ENCODE data around the gene FRS2.

The FRS2 gene

DNA sequence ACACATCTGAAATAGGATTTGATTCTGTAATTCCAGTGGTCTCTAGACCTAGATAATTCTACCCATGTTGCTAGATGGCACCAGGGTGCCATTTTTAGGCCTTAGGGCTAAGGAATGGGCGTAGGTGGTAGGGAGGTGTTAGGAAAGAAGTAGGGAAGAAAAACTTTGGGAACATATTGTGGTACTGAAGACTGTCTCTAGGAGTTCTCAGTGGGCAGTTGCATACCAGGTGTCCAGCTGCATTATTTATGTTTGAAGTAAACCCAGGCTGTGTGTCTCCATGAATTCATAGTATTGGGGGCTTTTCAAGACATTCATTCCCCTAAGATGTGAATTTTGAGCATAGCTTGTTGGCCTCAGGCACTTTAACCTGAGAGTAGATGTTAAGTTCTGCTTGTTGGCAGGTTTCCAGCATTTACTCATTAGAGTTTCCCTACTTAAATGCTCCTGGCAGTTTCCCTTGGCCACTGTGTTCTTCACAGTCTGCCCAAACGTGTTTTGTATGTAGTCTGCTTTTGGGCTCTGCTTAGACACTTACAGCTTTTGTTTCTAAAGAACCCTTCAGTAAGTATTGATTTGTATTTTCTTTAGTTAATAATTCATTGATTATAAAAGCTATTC is 83.5 kb downstream of the FRS2 start:
- H3K27me3 ChIP-seq (ENCODE audit: control insufficient read depth, insufficient read depth, low read length), result no peaks in the 10 kb centered on the region
- peaks cover 6% of the 10 kb centered on the region for H3K4me1 ChIP-seq (ENCODE audit: control insufficient read depth, insufficient read depth, low read length)
- H3K9ac ChIP-seq (ENCODE audit: low read length), result no peak overlapping the region
- H3K4me3 ChIP-seq (ENCODE audit: low read length), result no peak overlapping the region
- no peaks in the 10 kb centered on the region for H3K36me3 ChIP-seq (ENCODE audit: control insufficient read depth, insufficient read depth, low read length)
- H3K27ac ChIP-seq (ENCODE audit: low read depth, low read length), result no peak overlapping the region

DNA sequence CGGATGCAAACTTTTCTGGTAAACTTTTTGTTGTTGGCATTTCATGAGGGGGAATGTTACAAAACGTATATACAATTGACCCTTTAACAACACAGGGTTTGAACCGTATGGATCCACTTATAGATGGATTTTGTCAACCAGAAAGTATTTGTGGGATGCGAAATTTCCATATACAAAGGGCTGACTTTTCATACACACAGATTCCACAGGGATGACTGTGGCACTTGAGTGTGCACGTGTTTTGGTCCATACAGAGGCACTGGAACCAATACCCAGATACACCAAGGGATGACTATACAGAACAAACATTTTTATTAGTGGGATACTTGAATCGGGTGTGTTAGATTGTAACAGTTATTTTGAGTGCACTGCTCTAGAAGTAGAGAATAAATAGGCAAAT is 85.3 kb downstream of the FRS2 start:
- H3K9ac ChIP-seq (ENCODE audit: low read length), result no peak overlapping the region
- H3K36me3 ChIP-seq (ENCODE audit: control insufficient read depth, insufficient read depth, low read length), result no peaks in the 10 kb centered on the region
- H3K27ac ChIP-seq (ENCODE audit: low read depth, low read length), result peak overlapping the region; percentile 22
- H3K4me3 ChIP-seq (ENCODE audit: low read length), result no peak overlapping the region
- H3K27me3 ChIP-seq (ENCODE audit: control insufficient read depth, insufficient read depth, low read length), result no peaks in the 10 kb centered on the region
- H3K4me1 ChIP-seq (ENCODE audit: control insufficient read depth, insufficient read depth, low read length), result peaks cover 6% of the 10 kb centered on the region

DNA sequence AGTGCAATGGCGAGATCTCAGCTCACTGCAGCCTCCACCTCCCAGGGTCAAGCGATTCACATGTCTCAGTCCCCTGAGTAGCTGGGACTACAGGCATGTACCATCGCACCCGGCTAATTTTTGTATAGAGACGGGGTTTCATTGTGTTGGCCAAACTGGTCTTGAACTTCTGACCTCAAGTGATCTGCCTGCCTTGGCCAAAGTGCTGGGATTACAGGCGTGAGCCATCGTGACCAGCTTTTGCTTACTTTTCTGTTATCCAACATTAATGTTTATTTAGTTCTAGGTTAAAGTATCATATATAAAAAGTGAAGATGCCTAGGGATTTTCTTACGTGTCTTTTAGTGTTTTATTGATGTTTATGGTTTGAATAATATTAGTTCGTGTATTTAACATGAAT is 86.2 kb downstream of the FRS2 start:
- no peak overlapping the region for H3K4me3 ChIP-seq (ENCODE audit: low read length)
- H3K27ac ChIP-seq (ENCODE audit: low read depth, low read length), result no peak overlapping the region
- H3K36me3 ChIP-seq (ENCODE audit: control insufficient read depth, insufficient read depth, low read length), result no peaks in the 10 kb centered on the region
- H3K9ac ChIP-seq (ENCODE audit: low read length), result no peak overlapping the region
- H3K27me3 ChIP-seq (ENCODE audit: control insufficient read depth, insufficient read depth, low read length), result no peaks in the 10 kb centered on the region
- H3K4me1 ChIP-seq (ENCODE audit: control insufficient read depth, insufficient read depth, low read length), result peaks cover 6% of the 10 kb centered on the region

DNA sequence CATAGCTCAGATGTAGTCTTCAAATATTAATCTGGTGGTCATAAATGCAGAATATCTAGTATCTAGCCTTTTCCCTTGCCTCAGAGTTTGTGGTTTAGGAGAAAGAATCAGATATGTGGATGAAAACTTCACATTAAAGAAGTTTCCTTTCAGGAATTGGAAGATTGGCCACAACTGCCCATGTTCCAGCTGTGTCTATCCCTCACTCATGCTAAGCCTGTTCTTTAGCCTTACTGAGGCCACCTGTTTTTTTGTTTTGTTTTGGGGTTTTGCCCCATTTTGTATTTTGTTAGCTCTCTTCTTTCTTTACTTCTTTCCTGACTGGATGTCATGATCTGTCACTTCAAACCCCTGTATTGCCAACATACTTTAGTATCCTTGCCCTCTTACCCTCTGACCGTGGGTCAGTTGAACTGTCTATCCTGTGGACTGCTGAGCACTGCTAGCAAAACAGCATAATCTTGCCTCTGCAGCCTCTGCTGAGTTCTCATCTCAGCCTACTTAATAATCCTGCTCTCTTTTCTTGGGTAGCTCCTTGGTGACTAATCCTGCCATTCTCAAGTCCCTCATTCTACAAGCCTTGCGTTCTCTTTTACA is 93.1 kb downstream of the FRS2 start:
- H3K27me3 ChIP-seq (ENCODE audit: control insufficient read depth, insufficient read depth, low read length), result no peaks in the 10 kb centered on the region
- no peak overlapping the region for H3K4me3 ChIP-seq (ENCODE audit: low read length)
- H3K27ac ChIP-seq (ENCODE audit: low read depth, low read length), result no peak overlapping the region
- no peak overlapping the region for H3K9ac ChIP-seq (ENCODE audit: low read length)
- H3K36me3 ChIP-seq (ENCODE audit: control insufficient read depth, insufficient read depth, low read length), result peaks cover 7% of the 10 kb centered on the region
- H3K4me1 ChIP-seq (ENCODE audit: control insufficient read depth, insufficient read depth, low read length), result no peaks in the 10 kb centered on the region

DNA sequence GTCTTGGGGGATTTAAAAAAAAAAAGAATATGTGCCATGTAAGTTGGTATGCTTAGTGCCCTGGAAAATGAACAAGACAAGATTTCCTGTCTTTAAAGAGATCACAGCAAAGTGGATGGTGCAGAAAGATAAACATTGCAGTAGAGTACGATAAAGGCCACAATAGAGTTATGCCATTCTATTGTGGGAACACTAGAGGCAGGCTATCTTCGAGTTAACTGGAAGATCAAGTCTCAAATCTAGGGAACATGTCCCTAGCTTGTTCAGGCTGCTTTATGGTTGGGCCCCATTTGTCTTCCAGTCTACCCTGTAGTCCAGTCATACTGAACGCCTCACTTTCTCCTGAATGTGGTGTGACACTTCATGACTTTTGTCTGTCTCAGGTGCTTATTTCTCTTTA is 96.4 kb downstream of the FRS2 start:
- Histone ChIP-seq H3K27me3 (ENCODE audit: control insufficient read depth, insufficient read depth, low read length) (no peaks in the 10 kb centered on the region), H3K27ac (ENCODE audit: low read depth, low read length) (no peak overlapping the region), H3K4me1 (ENCODE audit: control insufficient read depth, insufficient read depth, low read length) (no peaks in the 10 kb centered on the region), H3K36me3 (ENCODE audit: control insufficient read depth, insufficient read depth, low read length) (peaks cover 11% of the 10 kb centered on the region), H3K4me3 (ENCODE audit: low read length) (no peak overlapping the region), H3K9ac (ENCODE audit: low read length) (no peak overlapping the region)

DNA sequence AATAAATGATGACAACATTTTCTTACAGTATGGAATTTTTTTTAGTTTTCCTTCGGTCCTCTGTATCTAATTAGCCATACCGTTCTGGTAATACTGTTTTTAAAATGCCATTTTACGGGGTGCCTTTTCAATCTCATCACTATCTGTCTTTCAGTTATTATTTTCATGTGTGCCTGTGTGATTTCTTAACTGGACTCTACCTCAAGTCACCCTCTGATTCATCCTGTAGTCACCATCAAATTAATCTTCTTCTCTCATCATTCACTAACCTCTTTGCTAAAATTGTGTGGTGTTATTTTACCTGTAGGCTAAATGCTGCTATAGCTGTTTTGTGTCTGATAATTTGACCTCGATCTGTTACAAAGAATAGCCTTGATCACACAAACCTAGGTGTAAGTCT is 99.0 kb downstream of the FRS2 start:
- H3K36me3 ChIP-seq (ENCODE audit: control insufficient read depth, insufficient read depth, low read length), result peaks cover 15% of the 10 kb centered on the region
- no peak overlapping the region for H3K27ac ChIP-seq (ENCODE audit: low read depth, low read length)
- H3K27me3 ChIP-seq (ENCODE audit: control insufficient read depth, insufficient read depth, low read length), result no peaks in the 10 kb centered on the region
- H3K4me3 ChIP-seq (ENCODE audit: low read length), result no peak overlapping the region
- H3K4me1 ChIP-seq (ENCODE audit: control insufficient read depth, insufficient read depth, low read length), result no peaks in the 10 kb centered on the region
- H3K9ac ChIP-seq (ENCODE audit: low read length), result no peak overlapping the region

DNA sequence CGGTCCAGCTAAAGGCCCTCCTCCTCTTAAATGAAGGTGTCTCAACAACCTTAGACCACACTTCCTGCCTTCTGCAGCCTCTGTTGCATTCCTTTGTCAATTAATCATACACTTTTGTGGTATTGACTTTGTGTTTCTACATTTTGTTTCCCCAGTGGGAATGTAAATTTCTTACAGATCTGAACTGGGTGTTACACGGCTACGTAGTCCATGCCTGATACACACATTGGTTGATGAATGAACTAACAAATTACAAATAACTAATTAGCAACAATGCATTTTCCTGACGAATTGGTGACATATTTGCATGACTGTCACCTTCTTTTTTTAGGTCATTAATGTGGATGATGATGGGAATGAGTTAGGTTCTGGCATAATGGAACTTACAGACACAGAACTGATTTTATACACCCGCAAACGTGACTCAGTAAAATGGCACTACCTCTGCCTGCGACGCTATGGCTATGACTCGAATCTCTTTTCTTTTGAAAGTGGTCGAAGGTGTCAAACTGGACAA is 99.9 kb downstream of the FRS2 start:
- no peaks in the 10 kb centered on the region for H3K27me3 ChIP-seq (ENCODE audit: control insufficient read depth, insufficient read depth, low read length)
- H3K36me3 ChIP-seq (ENCODE audit: control insufficient read depth, insufficient read depth, low read length), result peaks cover 12% of the 10 kb centered on the region
- H3K27ac ChIP-seq (ENCODE audit: low read depth, low read length), result no peak overlapping the region
- H3K4me1 ChIP-seq (ENCODE audit: control insufficient read depth, insufficient read depth, low read length), result no peaks in the 10 kb centered on the region
- H3K4me3 ChIP-seq (ENCODE audit: low read length), result no peak overlapping the region
- H3K9ac ChIP-seq (ENCODE audit: low read length), result no peak overlapping the region

DNA sequence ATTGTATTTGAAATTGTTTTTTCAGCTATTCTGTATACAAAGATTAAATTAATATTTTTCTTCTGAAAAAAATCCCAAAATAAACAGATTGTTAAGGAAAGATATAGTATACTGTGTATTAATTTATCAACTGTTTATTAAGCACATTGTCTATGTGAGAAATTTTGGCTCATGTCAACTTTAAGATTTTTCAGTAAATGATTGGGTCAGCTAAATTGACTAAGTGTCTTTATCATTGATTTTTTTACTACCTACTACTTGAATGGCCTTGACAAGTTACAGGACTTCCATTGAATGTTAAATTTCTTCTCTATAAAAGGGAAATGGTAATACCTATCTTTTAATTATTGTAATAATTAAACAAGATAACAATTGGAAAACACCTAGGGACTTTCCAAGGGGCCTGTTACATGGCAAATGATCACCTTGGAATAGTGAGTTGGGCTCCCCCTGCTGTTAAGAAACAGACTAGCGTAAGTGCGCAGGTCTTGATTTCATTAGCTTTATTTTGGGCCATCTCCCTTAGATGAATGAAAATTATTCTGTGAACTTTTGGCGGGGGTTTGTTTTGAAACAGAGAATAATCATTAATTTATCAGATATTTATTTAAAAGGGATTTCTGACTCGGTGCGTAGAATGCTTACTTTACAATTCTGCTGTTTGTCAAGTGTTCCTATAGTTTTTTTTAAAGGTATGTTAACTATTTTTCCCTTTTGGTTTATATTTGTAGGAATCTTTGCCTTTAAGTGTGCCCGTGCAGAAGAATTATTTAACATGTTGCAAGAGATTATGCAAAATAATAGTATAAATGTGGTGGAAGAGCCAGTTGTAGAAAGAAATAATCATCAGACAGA is 100.6 kb downstream of the FRS2 start:
- H3K4me1 ChIP-seq (ENCODE audit: control insufficient read depth, insufficient read depth, low read length), result no peaks in the 10 kb centered on the region
- no peak overlapping the region for H3K27ac ChIP-seq (ENCODE audit: low read depth, low read length)
- no peak overlapping the region for H3K4me3 ChIP-seq (ENCODE audit: low read length)
- no peak overlapping the region for H3K9ac ChIP-seq (ENCODE audit: low read length)
- H3K27me3 ChIP-seq (ENCODE audit: control insufficient read depth, insufficient read depth, low read length), result no peaks in the 10 kb centered on the region
- peaks cover 12% of the 10 kb centered on the region for H3K36me3 ChIP-seq (ENCODE audit: control insufficient read depth, insufficient read depth, low read length)

DNA sequence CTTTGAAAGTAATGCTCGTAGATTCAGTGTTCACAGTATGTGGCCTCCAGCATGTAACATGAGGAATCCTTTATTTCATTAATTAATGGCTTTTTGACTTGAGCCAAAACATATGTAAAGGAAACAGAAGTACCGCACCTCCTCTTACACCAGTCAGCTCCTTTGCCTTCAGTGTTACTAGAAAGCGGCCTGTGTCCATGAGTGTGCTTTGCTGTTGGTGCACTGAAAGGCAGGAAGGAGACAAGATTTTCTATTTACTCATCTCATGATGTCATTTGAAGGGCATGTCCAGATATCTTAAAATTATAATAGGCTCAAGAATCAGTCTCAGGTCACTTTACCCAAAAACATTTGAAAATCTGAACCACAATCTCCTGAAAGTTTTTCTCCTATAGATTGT is 105.2 kb downstream of the FRS2 start:
- no peaks in the 10 kb centered on the region for H3K4me1 ChIP-seq (ENCODE audit: control insufficient read depth, insufficient read depth, low read length)
- H3K9ac ChIP-seq (ENCODE audit: low read length), result no peak overlapping the region
- H3K27ac ChIP-seq (ENCODE audit: low read depth, low read length), result no peak overlapping the region

DNA sequence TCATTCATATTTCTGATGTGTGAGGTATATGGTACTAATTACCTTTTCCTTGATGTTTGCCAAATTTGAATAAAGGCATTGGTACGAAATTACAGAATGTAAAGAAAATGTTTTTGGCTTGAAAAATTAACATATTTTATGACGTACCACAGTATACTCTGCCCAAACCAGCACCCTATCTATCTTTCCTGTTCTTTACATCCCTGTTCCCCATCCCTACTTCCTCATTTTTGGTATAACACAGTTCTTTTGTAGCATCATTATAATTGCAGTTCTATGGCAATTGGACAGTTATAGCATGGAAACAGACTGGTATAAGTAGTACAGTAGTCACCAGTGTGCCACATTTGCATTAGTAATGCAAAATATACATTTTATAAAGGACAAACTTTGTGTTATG is 108.1 kb downstream of the FRS2 start:
- Histone ChIP-seq H3K27me3 (ENCODE audit: control insufficient read depth, insufficient read depth, low read length) (no peaks in the 10 kb centered on the region), H3K4me3 (ENCODE audit: low read length) (no peak overlapping the region), H3K27ac (ENCODE audit: low read depth, low read length) (no peak overlapping the region), H3K4me1 (ENCODE audit: control insufficient read depth, insufficient read depth, low read length) (no peaks in the 10 kb centered on the region), H3K9ac (ENCODE audit: low read length) (no peak overlapping the region), H3K36me3 (ENCODE audit: control insufficient read depth, insufficient read depth, low read length) (peaks cover 5% of the 10 kb centered on the region)

More for the DNA sequence above, 105.2 kb downstream of the FRS2 start:
- H3K4me3 ChIP-seq (ENCODE audit: low read length), result no peak overlapping the region
- peaks cover 7% of the 10 kb centered on the region for H3K36me3 ChIP-seq (ENCODE audit: control insufficient read depth, insufficient read depth, low read length)
- H3K27me3 ChIP-seq (ENCODE audit: control insufficient read depth, insufficient read depth, low read length), result no peaks in the 10 kb centered on the region

DNA sequence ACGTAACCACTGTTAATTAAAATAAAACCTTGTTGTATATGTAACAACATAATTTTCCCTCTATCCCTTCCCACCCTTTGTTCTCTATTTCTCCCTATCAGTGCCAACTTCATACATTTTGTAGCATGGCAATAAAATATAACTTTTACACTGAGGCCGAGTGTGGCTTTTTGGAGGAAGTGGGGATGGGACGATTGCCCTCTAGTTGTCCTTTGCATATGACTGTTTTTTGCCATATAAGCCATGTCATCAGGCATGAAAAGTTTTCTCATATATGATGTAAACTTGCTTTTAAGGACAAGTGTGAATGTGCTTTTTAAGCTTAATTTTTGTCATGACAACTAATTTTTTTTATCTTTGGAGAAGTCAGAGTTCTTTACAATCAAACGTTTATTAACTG is 108.8 kb downstream of the FRS2 start:
- Histone ChIP-seq H3K9ac (ENCODE audit: low read length) (no peak overlapping the region), H3K27ac (ENCODE audit: low read depth, low read length) (no peak overlapping the region), H3K4me3 (ENCODE audit: low read length) (no peak overlapping the region), H3K4me1 (ENCODE audit: control insufficient read depth, insufficient read depth, low read length) (no peaks in the 10 kb centered on the region), H3K36me3 (ENCODE audit: control insufficient read depth, insufficient read depth, low read length) (peaks cover 2% of the 10 kb centered on the region), H3K27me3 (ENCODE audit: control insufficient read depth, insufficient read depth, low read length) (no peaks in the 10 kb centered on the region)

DNA sequence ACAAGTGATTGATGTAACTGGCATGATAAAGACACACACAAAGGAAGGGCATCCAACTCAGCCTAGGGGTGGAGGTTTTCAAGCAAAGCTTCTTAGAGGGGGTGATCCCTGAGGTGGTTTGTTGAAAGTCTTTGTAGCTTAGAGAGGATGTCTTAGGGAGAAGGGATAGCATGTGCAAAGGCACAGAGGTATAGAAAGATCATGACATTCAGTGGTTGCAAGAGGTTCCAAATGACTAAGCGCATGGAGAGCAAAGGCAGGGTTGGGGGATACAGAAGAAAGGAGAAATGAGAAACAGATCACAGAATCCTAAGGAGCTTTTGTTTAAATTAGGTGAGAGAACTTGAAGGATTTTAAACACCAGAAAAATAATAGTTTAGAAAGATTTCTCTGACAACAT is 109.9 kb downstream of the FRS2 start:
- Histone ChIP-seq H3K27ac (ENCODE audit: low read depth, low read length) (no peak overlapping the region), H3K9ac (ENCODE audit: low read length) (no peak overlapping the region), H3K27me3 (ENCODE audit: control insufficient read depth, insufficient read depth, low read length) (no peaks in the 10 kb centered on the region), H3K36me3 (ENCODE audit: control insufficient read depth, insufficient read depth, low read length) (no peaks in the 10 kb centered on the region), H3K4me1 (ENCODE audit: control insufficient read depth, insufficient read depth, low read length) (no peaks in the 10 kb centered on the region), H3K4me3 (ENCODE audit: low read length) (no peak overlapping the region)
